D721Med (cell line): Measurements from ENCODE around the gene TMEM97.

ENCODE experiments used
- DNase-seq: peaks from one replicate; pipeline ENCODE4 v3.0.0; 2011; ENCODE audit warnings: low spot score; ENCODE audit not compliant: insufficient read length
- FAIRE-seq: peaks from 2 replicates; lab custom pipeline; 2011; peaks lifted over from hg19 to GRCh38; lab: Jason Lieb, UNC
- CTCF ChIP-seq: IDR thresholded peaks from 2 replicates; pipeline ENCODE4 v1.5.1; 2012; ENCODE audit warnings: mild to moderate bottlenecking, control low read depth; ENCODE audit not compliant: insufficient read depth; ENCODE audit errors: missing control alignments

Gene TMEM97

GRCh38 chr17:28317099-28317965 lies 1.7 kb upstream of the TMEM97 start:
- TF ChIP-seq CTCF = no peak
- no peak for FAIRE-seq
- no peak for DNase-seq

- DNase-seq (no peak), FAIRE-seq (no peak)
- no peak for TF ChIP-seq CTCF
Observed at GRCh38 chr17:28317966-28318758, 838 bp upstream of the TMEM97 start.

- no peak for FAIRE-seq
- TF ChIP-seq CTCF = no peak
Observed at GRCh38 chr17:28319598-28319935, 567 bp downstream of the TMEM97 start.

GRCh38 chr17:28320215-28321061 lies 1.4 kb downstream of the TMEM97 start:
- TF ChIP-seq CTCF = no peak
- FAIRE-seq (no peak), DNase-seq (no peak)

More at GRCh38 chr17:28319598-28319935, 567 bp downstream of the TMEM97 start:
- DNase-seq = no peak

- DNase-seq = no peak
- no peak for FAIRE-seq
- no peak for TF ChIP-seq CTCF
Observed at GRCh38 chr17:28324267-28324745, 5.3 kb downstream of the TMEM97 start.

GRCh38 chr17:28324781-28325180 lies 5.8 kb downstream of the TMEM97 start:
- DNase-seq (no peak), FAIRE-seq (no peak)
- no peak for TF ChIP-seq CTCF
